Posterior cingulate gyrus (tissue), 11 donors: ENCODE data around the gene ARID5A.

Source experiments
- DNase-seq, 10 donors: peaks; one replicate each; pipeline versions ENCODE4 v3.0.0 to v3.0.0-alpha.2; 2020 to 2021; ENCODE audit warnings: mixed read lengths in 3 of 10
- intact Hi-C: fragments of 100-400 bp; cut with DNase I; formaldehyde crosslinking; loops from one replicate; pipeline ENCODE4 v1.15.1; 2023

Gene ARID5A

GRCh38 chr2:96526101-96526591 lies 10.4 kb upstream of the ARID5A start:
- intact Hi-C loops, result no loop called here

GRCh38 chr2:96526615-96527285 lies 9.8 kb upstream of the ARID5A start:
- peak in 4 of 10 donors; percentile 5 to 52 (median 29) for DNase-seq
- intact Hi-C loops, result no loop called here

More at GRCh38 chr2:96526101-96526591, 10.4 kb upstream of the ARID5A start:
- DNase-seq, result peak in 4 of 10 donors; percentile 8 to 79 (median 39)

GRCh38 chr2:96527286-96528005 lies 9.1 kb upstream of the ARID5A start:
- peak in 4 of 10 donors; percentile 6 to 83 (median 35) for DNase-seq
- intact Hi-C loops, result no loop called here

GRCh38 chr2:96528006-96528699 lies 8.4 kb upstream of the ARID5A start:
- DNase-seq, result peak in 6 of 10 donors; percentile 9 to 92 (median 48)
- intact Hi-C loops, result no loop called here

GRCh38 chr2:96528700-96529375 lies 7.7 kb upstream of the ARID5A start:
- DNase-seq, result peak in 4 of 10 donors; percentile 2 to 76 (median 33)
- intact Hi-C loops, result no loop called here

GRCh38 chr2:96529376-96530143 lies 7.0 kb upstream of the ARID5A start:
- intact Hi-C loops, result no loop called here
- peak in 4 of 10 donors; percentile 8 to 81 (median 44) for DNase-seq

GRCh38 chr2:96530144-96530430 lies 6.5 kb upstream of the ARID5A start:
- intact Hi-C loops, result no loop called here
- peak in 3 of 10 donors; percentile 7 to 50 (median 18) for DNase-seq

- DNase-seq, result peak in 4 of 10 donors; percentile 6 to 47 (median 30)
- intact Hi-C loops, result no loop called here
Measured at GRCh38 chr2:96530474-96531357, 5.8 kb upstream of the ARID5A start.

GRCh38 chr2:96531366-96531765 lies 5.2 kb upstream of the ARID5A start:
- peak in 3 of 10 donors; percentile 21 to 77 (median 59) for DNase-seq
- intact Hi-C loops, result no loop called here

- intact Hi-C loops, result no loop called here
- peak; percentile 8 to 95 (median 71) for DNase-seq
Measured at GRCh38 chr2:96531872-96532505, 4.6 kb upstream of the ARID5A start.

GRCh38 chr2:96532641-96533291 lies 3.8 kb upstream of the ARID5A start:
- intact Hi-C loops, result no loop called here
- DNase-seq, result peak in 2 of 10 donors; percentile 34 to 52

GRCh38 chr2:96533292-96534073 lies 3.1 kb upstream of the ARID5A start:
- peak in 4 of 10 donors; percentile 37 to 90 (median 78) for DNase-seq
- intact Hi-C loops, result no loop called here

GRCh38 chr2:96534141-96534540 lies 2.4 kb upstream of the ARID5A start:
- peak in 3 of 10 donors; percentile 2 to 57 (median 14) for DNase-seq
- intact Hi-C loops, result no loop called here

- intact Hi-C loops, result no loop called here
- peak in 3 of 10 donors; percentile 9 to 64 (median 45) for DNase-seq
Measured at GRCh38 chr2:96534701-96535181, 1.8 kb upstream of the ARID5A start.

- peak in 2 of 10 donors; percentile 1 to 52 for DNase-seq
- intact Hi-C loops, result no loop called here
Measured at GRCh38 chr2:96535331-96535730, 1.2 kb upstream of the ARID5A start.

- intact Hi-C loops, result no loop called here
- DNase-seq, result peak in 9 of 10 donors; percentile 23 to 89 (median 48)
Measured at GRCh38 chr2:96537066-96537733, 648 bp downstream of the ARID5A start.
